Measurements from ENCODE around the gene DNAH10.

- TF ChIP-seq ZNF70 (CRISPR knock-in tag; IDR thresholded peaks at IDR 0.05) = no peak
- no peak for TF ChIP-seq TOX (CRISPR knock-in tag; IDR thresholded peaks at IDR 0.05; ENCODE audit: borderline replicate concordance)
- TF ChIP-seq, protein P1, sequence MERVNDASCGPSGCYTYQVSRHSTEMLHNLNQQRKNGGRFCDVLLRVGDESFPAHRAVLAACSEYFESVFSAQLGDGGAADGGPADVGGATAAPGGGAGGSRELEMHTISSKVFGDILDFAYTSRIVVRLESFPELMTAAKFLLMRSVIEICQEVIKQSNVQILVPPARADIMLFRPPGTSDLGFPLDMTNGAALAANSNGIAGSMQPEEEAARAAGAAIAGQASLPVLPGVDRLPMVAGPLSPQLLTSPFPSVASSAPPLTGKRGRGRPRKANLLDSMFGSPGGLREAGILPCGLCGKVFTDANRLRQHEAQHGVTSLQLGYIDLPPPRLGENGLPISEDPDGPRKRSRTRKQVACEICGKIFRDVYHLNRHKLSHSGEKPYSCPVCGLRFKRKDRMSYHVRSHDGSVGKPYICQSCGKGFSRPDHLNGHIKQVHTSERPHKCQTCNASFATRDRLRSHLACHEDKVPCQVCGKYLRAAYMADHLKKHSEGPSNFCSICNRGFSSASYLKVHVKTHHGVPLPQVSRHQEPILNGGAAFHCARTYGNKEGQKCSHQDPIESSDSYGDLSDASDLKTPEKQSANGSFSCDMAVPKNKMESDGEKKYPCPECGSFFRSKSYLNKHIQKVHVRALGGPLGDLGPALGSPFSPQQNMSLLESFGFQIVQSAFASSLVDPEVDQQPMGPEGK (CRISPR knock-in tag; IDR thresholded peaks at IDR 0.05; ENCODE audit: borderline replicate concordance) = no peak
- no peak for TF ChIP-seq RARB (CRISPR knock-in tag; IDR thresholded peaks at IDR 0.05)
- no peak for TF ChIP-seq ESRRG (CRISPR knock-in tag; IDR thresholded peaks at IDR 0.05)
These were observed 199.7 kb downstream of the DNAH10 start for GRCh38 chr12:123961585-123962345.
